Neuronal stem cell (in vitro differentiated cells): ENCODE measurements around the gene SLC26A11.
A peak's percentile ranks its signal among the peaks of the same experiment; 100 is the strongest.

Source experiments
- DNase-seq: peaks from one replicate; pipeline ENCODE4 v3.0.0-alpha.2; 2013; ENCODE audit warnings: low spot score
- H2AFZ ChIP-seq: one replicate; pipeline ENCODE4 v1.6.1; 2013; ENCODE audit warnings: mild to moderate bottlenecking, low read length, inconsistent platforms
- H2AK5ac ChIP-seq: 2 replicates; pipeline ENCODE4 v1.6.1; 2013; ENCODE audit warnings: low read depth, mild to moderate bottlenecking, inconsistent platforms, low read length, moderate library complexity, mixed read lengths
- H2BK120ac ChIP-seq: 2 replicates; pipeline ENCODE4 v1.6.1; 2013; ENCODE audit warnings: low read depth, mild to moderate bottlenecking, inconsistent platforms, low read length, moderate library complexity, mixed read lengths
- H2BK12ac ChIP-seq: one replicate; pipeline ENCODE4 v1.6.1; 2013; ENCODE audit warnings: low read length, inconsistent platforms
- H2BK15ac ChIP-seq: 2 replicates; pipeline ENCODE4 v1.6.1; 2013; ENCODE audit warnings: mild to moderate bottlenecking, low read length, inconsistent platforms, mixed read lengths
- H2BK5ac ChIP-seq: one replicate; pipeline ENCODE4 v1.6.1; 2013; ENCODE audit warnings: inconsistent platforms, mild to moderate bottlenecking, low read length, moderate library complexity
- H3K14ac ChIP-seq: one replicate; pipeline ENCODE4 v1.6.1; 2013; ENCODE audit warnings: low read length, inconsistent platforms
- H3K18ac ChIP-seq: 2 replicates; pipeline ENCODE4 v1.6.1; 2013; ENCODE audit warnings: low read length, inconsistent platforms
- H3K23ac ChIP-seq: 2 replicates; pipeline ENCODE4 v1.6.1; 2013; ENCODE audit warnings: low read depth, mild to moderate bottlenecking, mixed read lengths, low read length, inconsistent platforms; ENCODE audit not compliant: poor library complexity
- H3K27ac ChIP-seq: replicated peaks from 3 replicates; pipeline ENCODE4 v1.5.1; 2013; ENCODE audit warnings: low read length, inconsistent platforms
- H3K27me3 ChIP-seq, 3 experiments: 2 replicates each; pipeline ENCODE4 v1.6.1; 2013; ENCODE audit warnings: low read length in 3 of 3, mild to moderate bottlenecking in 2 of 3, inconsistent platforms in 1 of 3, low read depth in 1 of 3, mixed read lengths in 1 of 3, moderate library complexity in 1 of 3; ENCODE audit not compliant: control insufficient read depth in 3 of 3, insufficient read depth in 3 of 3
- H3K36me3 ChIP-seq, 2 donors: replicated peaks in 1 of 2; 2 replicates each; pipeline ENCODE4 v1.6.1; 2013; ENCODE audit warnings: low read length in 2 of 2; ENCODE audit not compliant: control insufficient read depth in 2 of 2, insufficient read depth in 2 of 2
- H3K4ac ChIP-seq: 2 replicates; pipeline ENCODE4 v1.6.1; 2013; ENCODE audit warnings: inconsistent platforms, mild to moderate bottlenecking, low read length, moderate library complexity
- H3K4me1 ChIP-seq, 2 donors: 1 replicate in 1 of 2; 2 replicates in 1 of 2; pipeline ENCODE4 v1.6.1; 2013; ENCODE audit warnings: low read length in 2 of 2, low read depth in 1 of 2; ENCODE audit not compliant: control insufficient read depth in 2 of 2, insufficient read depth in 1 of 2
- H3K4me2 ChIP-seq: one replicate; pipeline ENCODE4 v1.6.1; 2013; ENCODE audit warnings: mild to moderate bottlenecking, low read length, inconsistent platforms; ENCODE audit not compliant: insufficient read depth, poor library complexity, severe bottlenecking
- H3K4me3 ChIP-seq, 2 donors: 2 replicates each; pipeline ENCODE4 v1.5.1; 2013; ENCODE audit warnings: low read length in 2 of 2, mild to moderate bottlenecking in 2 of 2, inconsistent platforms in 1 of 2, moderate library complexity in 1 of 2
- H3K79me1 ChIP-seq: one replicate; pipeline ENCODE4 v1.6.1; 2013; ENCODE audit warnings: low read depth, mild to moderate bottlenecking, inconsistent platforms, low read length, moderate library complexity
- H3K9ac ChIP-seq: one replicate; pipeline ENCODE4 v1.6.1; 2013; ENCODE audit warnings: mild to moderate bottlenecking, low read depth, low read length, inconsistent platforms; ENCODE audit not compliant: poor library complexity
- H3K9me3 ChIP-seq, 2 donors: replicated peaks in 1 of 2; 2 replicates each; pipeline versions ENCODE3 to v1.6.1; 2013; ENCODE audit warnings: low read length in 2 of 2, mild to moderate bottlenecking in 2 of 2, inconsistent platforms in 1 of 2, low read depth in 1 of 2, mixed read lengths in 1 of 2, moderate library complexity in 1 of 2; ENCODE audit not compliant: control insufficient read depth in 2 of 2, insufficient read depth in 1 of 2
- H4K8ac ChIP-seq: one replicate; pipeline ENCODE4 v1.6.1; 2013; ENCODE audit warnings: low read depth, mild to moderate bottlenecking, inconsistent platforms, low read length, moderate library complexity
- H4K91ac ChIP-seq: one replicate; pipeline ENCODE4 v1.6.1; 2013; ENCODE audit warnings: low read length, low read depth, mild to moderate bottlenecking, inconsistent platforms; ENCODE audit not compliant: poor library complexity
- WGBS, 2 donors: extraction: QIAGEN DNeasy Blood & Tissue Kit; methylation state at CpG; one replicate each; pipeline ENCODE4 v1.1.7; 2013; ENCODE audit warnings: missing lambda C conversion rate in 2 of 2, mixed read lengths in 1 of 2; ENCODE audit not compliant: insufficient read length in 2 of 2, insufficient replicate concordance in 1 of 2; ENCODE audit errors: extremely low coverage in 2 of 2; 5-methylcytosine and 5-hydroxymethylcytosine counted together

The SLC26A11 gene

GRCh38 chr17:80270836-80271235, 50.6 kb downstream of the SLC26A11 start:
- Histone ChIP-seq H2BK5ac (no peak overlapping the region), H3K9me3 (no peaks in the 10 kb centered on the region), H3K36me3 (peaks cover 7 to 16% of the 10 kb centered on the region in 2 donors), H3K4ac (no peak overlapping the region), H2AK5ac (no peak overlapping the region), H3K9ac (no peak overlapping the region), H2BK120ac (no peak overlapping the region), H3K27me3 (peaks cover 0 to 2% (median 0%) of the 10 kb centered on the region in 3 experiments), H3K4me1 (peaks cover 8 to 12% of the 10 kb centered on the region in 2 donors), H4K91ac (no peak overlapping the region), H3K4me2 (no peak overlapping the region), H3K14ac (no peak overlapping the region), H3K4me3 (no peak overlapping the region), H2AFZ (peak overlapping the region; percentile 72), H3K27ac (no peak overlapping the region), H2BK12ac (no peak overlapping the region), H3K23ac (no peak overlapping the region), H3K18ac (no peak overlapping the region), H4K8ac (no peak overlapping the region), H3K79me1 (peaks cover 6% of the 10 kb centered on the region), H2BK15ac (no peak overlapping the region)
- no CpG with 5 or more reads among the region's 4 CpGs for WGBS, 2 donors
- DNase-seq = peak; percentile 58

- peaks cover 6% of the 10 kb centered on the region for H3K79me1 ChIP-seq
- no peak overlapping the region for H2BK15ac ChIP-seq
- no peaks in the 10 kb centered on the region for H3K9me3 ChIP-seq
- no CpG with 5 or more reads among the region's 10 CpGs for WGBS, 2 donors
- no peak for DNase-seq
- H3K4ac ChIP-seq = no peak overlapping the region
- H2BK120ac ChIP-seq = no peak overlapping the region
- no peak overlapping the region for H2AK5ac ChIP-seq
- peaks cover 6 to 12% of the 10 kb centered on the region in 2 donors for H3K36me3 ChIP-seq
- H3K23ac ChIP-seq = peak overlapping the region; percentile 11
- no peak overlapping the region for H3K14ac ChIP-seq
- no peak overlapping the region for H4K91ac ChIP-seq
- no peak overlapping the region for H3K4me2 ChIP-seq
- H2BK5ac ChIP-seq = no peak overlapping the region
- peaks cover 0 to 2% (median 0%) of the 10 kb centered on the region in 3 experiments for H3K27me3 ChIP-seq
- H4K8ac ChIP-seq = peak overlapping the region; percentile 43
- H2AFZ ChIP-seq = no peak overlapping the region
- no peak overlapping the region for H3K27ac ChIP-seq
- H2BK12ac ChIP-seq = no peak overlapping the region
- H3K4me3 ChIP-seq = no peak overlapping the region
- peaks cover 8 to 12% of the 10 kb centered on the region in 2 donors for H3K4me1 ChIP-seq
- no peak overlapping the region for H3K18ac ChIP-seq
- no peak overlapping the region for H3K9ac ChIP-seq
Measured at GRCh38 chr17:80272366-80272765, 52.1 kb downstream of the SLC26A11 start.

GRCh38 chr17:80274331-80274730, 54.1 kb downstream of the SLC26A11 start:
- peak overlapping the region; percentile 15 for H3K27ac ChIP-seq
- H2AFZ ChIP-seq = no peak overlapping the region
- no peak overlapping the region for H3K4me2 ChIP-seq
- H2BK15ac ChIP-seq = no peak overlapping the region
- H3K9me3 ChIP-seq = no peaks in the 10 kb centered on the region
- no peak overlapping the region for H3K9ac ChIP-seq
- H2BK120ac ChIP-seq = no peak overlapping the region
- WGBS, 2 donors = no CpG with 5 or more reads among the region's 9 CpGs
- H2AK5ac ChIP-seq = no peak overlapping the region
- H3K79me1 ChIP-seq = peaks cover 12% of the 10 kb centered on the region
- no peak overlapping the region for H2BK12ac ChIP-seq
- peaks cover 6 to 8% of the 10 kb centered on the region in 2 donors for H3K36me3 ChIP-seq
- no peaks in the 10 kb centered on the region for H3K27me3 ChIP-seq
- H3K18ac ChIP-seq = no peak overlapping the region
- no peak overlapping the region for H3K14ac ChIP-seq
- H4K91ac ChIP-seq = no peak overlapping the region
- no peak overlapping the region for H3K23ac ChIP-seq
- no peak overlapping the region for H3K4ac ChIP-seq
- H4K8ac ChIP-seq = no peak overlapping the region
- no peak overlapping the region for H3K4me3 ChIP-seq
- H2BK5ac ChIP-seq = no peak overlapping the region
- H3K4me1 ChIP-seq = peaks cover 8 to 12% of the 10 kb centered on the region in 2 donors
- DNase-seq = no peak

GRCh38 chr17:80274871-80275449, 54.7 kb downstream of the SLC26A11 start:
- Histone ChIP-seq H3K36me3 (peaks cover 5 to 8% of the 10 kb centered on the region in 2 donors), H3K4ac (no peak overlapping the region), H3K23ac (peak overlapping the region; percentile 31), H3K18ac (no peak overlapping the region), H2AK5ac (no peak overlapping the region), H2BK5ac (no peak overlapping the region), H3K4me3 (peak overlapping the region in 1 of 2 donors; percentile 62), H3K14ac (no peak overlapping the region), H2BK12ac (no peak overlapping the region), H3K4me1 (peaks cover 8% of the 10 kb centered on the region in 2 donors), H2BK15ac (no peak overlapping the region), H3K27ac (peak overlapping the region; percentile 35), H2AFZ (no peak overlapping the region), H4K91ac (no peak overlapping the region), H3K4me2 (no peak overlapping the region), H3K9ac (no peak overlapping the region), H3K27me3 (no peaks in the 10 kb centered on the region), H2BK120ac (no peak overlapping the region), H3K9me3 (no peaks in the 10 kb centered on the region), H4K8ac (no peak overlapping the region), H3K79me1 (peaks cover 12% of the 10 kb centered on the region)
- DNase-seq = no peak
- 100% methylated on average over 1 of the region's 4 CpGs for WGBS, 2 donors
